ENCODE results near the gene SIRT3. TPM values are rescaled to one million over a fixed set of nuclear protein-coding genes. Genes with fewer than 3 reads are reported as not detected.

SIRT3 gene
- total and polyA plus RNA-seq, 2 of the 13 experiments (the other 11 are each of a cell fraction or from before 2014, with no cell fraction given) = 15.1 to 18.2 TPM

DNA sequence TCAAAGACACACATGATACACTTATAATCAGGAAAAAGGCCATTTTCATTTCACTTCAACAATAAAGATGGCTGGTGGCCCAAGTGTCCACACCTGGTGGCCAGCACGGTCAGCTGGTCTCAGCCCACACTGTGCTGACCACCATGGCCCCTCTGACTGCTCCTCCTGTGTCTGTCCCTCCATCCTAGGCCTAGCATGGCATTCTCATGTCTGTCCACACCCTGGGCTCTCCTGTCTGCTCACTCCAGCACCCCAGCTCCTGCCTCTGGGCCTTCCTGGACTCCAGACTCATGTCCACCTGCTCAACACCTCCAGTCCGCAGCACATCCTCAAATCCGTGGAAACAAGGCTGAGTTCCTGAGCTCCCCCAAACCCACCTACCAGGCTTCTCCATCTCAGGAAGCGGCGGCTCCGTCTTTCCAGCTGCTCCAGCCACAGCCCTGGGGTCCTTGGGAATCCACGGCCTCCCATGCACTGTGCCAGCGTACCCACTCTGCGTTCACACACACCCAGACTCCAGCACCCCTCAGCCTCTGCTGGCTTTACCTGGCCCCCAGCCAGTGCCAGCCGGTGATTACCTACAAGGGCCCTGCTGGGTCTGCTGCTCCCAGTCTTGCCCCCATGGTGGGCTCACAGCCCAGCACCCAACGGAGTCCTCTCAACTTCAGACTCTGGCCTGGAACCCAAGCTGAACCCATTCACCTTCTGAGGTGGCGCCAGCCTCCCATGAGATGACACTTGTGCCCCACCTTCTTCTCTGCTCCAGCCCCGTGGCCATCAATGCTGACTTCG is 13.9 kb downstream of the SIRT3 start:
- peaks cover 3 to 12% of the 10 kb centered on the region in 2 experiments; a peak in 3 of 5 replicates for H3K36me3 ChIP-seq (replicated peaks in 1 of 2; ENCODE audit: control insufficient read depth in 1 of 2, insufficient read depth in 2 of 2, low read length in 2 of 2)
- H2AFZ ChIP-seq (ENCODE audit: low read length) = no peak overlapping the region
- no peaks in the 10 kb centered on the region for H3K79me2 ChIP-seq (ENCODE audit: insufficient read depth, low read length)
- CTCF ChIA-PET (ENCODE audit: low intra/inter-chr PET ratio, low total read pairs) = no interaction called here
- FAIRE-seq (no peak), ATAC-seq (no peak), DNase-seq (ENCODE audit: low spot score) (no peak)
- H3K9me3 ChIP-seq (ENCODE audit: low read length) = no peaks in the 10 kb centered on the region
- no peaks in the 10 kb centered on the region; a peak in 1 of 5 replicates for H3K27me3 ChIP-seq (ENCODE audit: control insufficient read depth in 1 of 2, insufficient read depth in 2 of 2, low read length in 2 of 2)
- H3K4me1 ChIP-seq (ENCODE audit: insufficient read depth, low read length) = peaks cover 4% of the 10 kb centered on the region
- intact Hi-C loops (cut with micrococcal nuclease; ENCODE audit: unreplicated experiment) = no loop called here
- 99% methylated on average over 13 of the region's 14 CpGs for WGBS (ENCODE audit: low lambda C conversion rate)
- POLR2A ChIA-PET = no interaction called here
- no peak overlapping the region for H3K4me2 ChIP-seq (ENCODE audit: low read depth, low read length)
- no peak overlapping the region for H3K9ac ChIP-seq (ENCODE audit: insufficient read depth, low read depth, low read length)
- H4K20me1 ChIP-seq (ENCODE audit: insufficient read depth, low read length) = no peaks in the 10 kb centered on the region
- H3K4me3 ChIP-seq (replicated peaks in 1 of 3; ENCODE audit: insufficient read depth in 1 of 3, low read depth in 2 of 3, low read length in 3 of 3) = no peak overlapping the region
- in situ Hi-C loops (cut with HindIII; ENCODE audit: extremely low pct_ligation_motif_present, low pct_unique_long_range_greater_than_20kb) = no loop called here
- no TSS peak for BruUV-seq (replicated peaks)
- no peak overlapping the region for H3K27ac ChIP-seq (ENCODE audit: extremely low read length, insufficient read depth, low read length)
- TF ChIP-seq, protein P1, sequence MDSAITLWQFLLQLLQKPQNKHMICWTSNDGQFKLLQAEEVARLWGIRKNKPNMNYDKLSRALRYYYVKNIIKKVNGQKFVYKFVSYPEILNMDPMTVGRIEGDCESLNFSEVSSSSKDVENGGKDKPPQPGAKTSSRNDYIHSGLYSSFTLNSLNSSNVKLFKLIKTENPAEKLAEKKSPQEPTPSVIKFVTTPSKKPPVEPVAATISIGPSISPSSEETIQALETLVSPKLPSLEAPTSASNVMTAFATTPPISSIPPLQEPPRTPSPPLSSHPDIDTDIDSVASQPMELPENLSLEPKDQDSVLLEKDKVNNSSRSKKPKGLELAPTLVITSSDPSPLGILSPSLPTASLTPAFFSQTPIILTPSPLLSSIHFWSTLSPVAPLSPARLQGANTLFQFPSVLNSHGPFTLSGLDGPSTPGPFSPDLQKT (CRISPR knock-in tag; IDR thresholded peaks at IDR 0.05; ENCODE audit: borderline replicate concordance) = no peak
- TF ChIP-seq, protein P2, sequence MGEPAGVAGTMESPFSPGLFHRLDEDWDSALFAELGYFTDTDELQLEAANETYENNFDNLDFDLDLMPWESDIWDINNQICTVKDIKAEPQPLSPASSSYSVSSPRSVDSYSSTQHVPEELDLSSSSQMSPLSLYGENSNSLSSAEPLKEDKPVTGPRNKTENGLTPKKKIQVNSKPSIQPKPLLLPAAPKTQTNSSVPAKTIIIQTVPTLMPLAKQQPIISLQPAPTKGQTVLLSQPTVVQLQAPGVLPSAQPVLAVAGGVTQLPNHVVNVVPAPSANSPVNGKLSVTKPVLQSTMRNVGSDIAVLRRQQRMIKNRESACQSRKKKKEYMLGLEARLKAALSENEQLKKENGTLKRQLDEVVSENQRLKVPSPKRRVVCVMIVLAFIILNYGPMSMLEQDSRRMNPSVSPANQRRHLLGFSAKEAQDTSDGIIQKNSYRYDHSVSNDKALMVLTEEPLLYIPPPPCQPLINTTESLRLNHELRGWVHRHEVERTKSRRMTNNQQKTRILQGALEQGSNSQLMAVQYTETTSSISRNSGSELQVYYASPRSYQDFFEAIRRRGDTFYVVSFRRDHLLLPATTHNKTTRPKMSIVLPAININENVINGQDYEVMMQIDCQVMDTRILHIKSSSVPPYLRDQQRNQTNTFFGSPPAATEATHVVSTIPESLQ (CRISPR knock-in tag; conservative IDR thresholded peaks at IDR 0.05) = no peak
- TF ChIP-seq GZF1 (CRISPR knock-in tag; IDR thresholded peaks at IDR 0.05) (no peak), TOPORS (CRISPR knock-in tag; IDR thresholded peaks at IDR 0.05) (no peak), ZNF891 (CRISPR knock-in tag; IDR thresholded peaks at IDR 0.05) (no peak), ZNF674 (CRISPR knock-in tag; IDR thresholded peaks at IDR 0.05; ENCODE audit: low read depth) (no peak), MYC (CRISPR knock-in tag; IDR thresholded peaks at IDR 0.05; ENCODE audit: borderline replicate concordance) (no peak), HNF4A (CRISPR knock-in tag; IDR thresholded peaks at IDR 0.05) (no peak), KMT2B (CRISPR knock-in tag; IDR thresholded peaks at IDR 0.05) (no peak)
- TF ChIP-seq, protein P3, sequence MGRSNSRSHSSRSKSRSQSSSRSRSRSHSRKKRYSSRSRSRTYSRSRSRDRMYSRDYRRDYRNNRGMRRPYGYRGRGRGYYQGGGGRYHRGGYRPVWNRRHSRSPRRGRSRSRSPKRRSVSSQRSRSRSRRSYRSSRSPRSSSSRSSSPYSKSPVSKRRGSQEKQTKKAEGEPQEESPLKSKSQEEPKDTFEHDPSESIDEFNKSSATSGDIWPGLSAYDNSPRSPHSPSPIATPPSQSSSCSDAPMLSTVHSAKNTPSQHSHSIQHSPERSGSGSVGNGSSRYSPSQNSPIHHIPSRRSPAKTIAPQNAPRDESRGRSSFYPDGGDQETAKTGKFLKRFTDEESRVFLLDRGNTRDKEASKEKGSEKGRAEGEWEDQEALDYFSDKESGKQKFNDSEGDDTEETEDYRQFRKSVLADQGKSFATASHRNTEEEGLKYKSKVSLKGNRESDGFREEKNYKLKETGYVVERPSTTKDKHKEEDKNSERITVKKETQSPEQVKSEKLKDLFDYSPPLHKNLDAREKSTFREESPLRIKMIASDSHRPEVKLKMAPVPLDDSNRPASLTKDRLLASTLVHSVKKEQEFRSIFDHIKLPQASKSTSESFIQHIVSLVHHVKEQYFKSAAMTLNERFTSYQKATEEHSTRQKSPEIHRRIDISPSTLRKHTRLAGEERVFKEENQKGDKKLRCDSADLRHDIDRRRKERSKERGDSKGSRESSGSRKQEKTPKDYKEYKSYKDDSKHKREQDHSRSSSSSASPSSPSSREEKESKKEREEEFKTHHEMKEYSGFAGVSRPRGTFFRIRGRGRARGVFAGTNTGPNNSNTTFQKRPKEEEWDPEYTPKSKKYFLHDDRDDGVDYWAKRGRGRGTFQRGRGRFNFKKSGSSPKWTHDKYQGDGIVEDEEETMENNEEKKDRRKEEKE (IDR thresholded peaks at IDR 0.05) = no peak
- TF ChIP-seq, protein P4, sequence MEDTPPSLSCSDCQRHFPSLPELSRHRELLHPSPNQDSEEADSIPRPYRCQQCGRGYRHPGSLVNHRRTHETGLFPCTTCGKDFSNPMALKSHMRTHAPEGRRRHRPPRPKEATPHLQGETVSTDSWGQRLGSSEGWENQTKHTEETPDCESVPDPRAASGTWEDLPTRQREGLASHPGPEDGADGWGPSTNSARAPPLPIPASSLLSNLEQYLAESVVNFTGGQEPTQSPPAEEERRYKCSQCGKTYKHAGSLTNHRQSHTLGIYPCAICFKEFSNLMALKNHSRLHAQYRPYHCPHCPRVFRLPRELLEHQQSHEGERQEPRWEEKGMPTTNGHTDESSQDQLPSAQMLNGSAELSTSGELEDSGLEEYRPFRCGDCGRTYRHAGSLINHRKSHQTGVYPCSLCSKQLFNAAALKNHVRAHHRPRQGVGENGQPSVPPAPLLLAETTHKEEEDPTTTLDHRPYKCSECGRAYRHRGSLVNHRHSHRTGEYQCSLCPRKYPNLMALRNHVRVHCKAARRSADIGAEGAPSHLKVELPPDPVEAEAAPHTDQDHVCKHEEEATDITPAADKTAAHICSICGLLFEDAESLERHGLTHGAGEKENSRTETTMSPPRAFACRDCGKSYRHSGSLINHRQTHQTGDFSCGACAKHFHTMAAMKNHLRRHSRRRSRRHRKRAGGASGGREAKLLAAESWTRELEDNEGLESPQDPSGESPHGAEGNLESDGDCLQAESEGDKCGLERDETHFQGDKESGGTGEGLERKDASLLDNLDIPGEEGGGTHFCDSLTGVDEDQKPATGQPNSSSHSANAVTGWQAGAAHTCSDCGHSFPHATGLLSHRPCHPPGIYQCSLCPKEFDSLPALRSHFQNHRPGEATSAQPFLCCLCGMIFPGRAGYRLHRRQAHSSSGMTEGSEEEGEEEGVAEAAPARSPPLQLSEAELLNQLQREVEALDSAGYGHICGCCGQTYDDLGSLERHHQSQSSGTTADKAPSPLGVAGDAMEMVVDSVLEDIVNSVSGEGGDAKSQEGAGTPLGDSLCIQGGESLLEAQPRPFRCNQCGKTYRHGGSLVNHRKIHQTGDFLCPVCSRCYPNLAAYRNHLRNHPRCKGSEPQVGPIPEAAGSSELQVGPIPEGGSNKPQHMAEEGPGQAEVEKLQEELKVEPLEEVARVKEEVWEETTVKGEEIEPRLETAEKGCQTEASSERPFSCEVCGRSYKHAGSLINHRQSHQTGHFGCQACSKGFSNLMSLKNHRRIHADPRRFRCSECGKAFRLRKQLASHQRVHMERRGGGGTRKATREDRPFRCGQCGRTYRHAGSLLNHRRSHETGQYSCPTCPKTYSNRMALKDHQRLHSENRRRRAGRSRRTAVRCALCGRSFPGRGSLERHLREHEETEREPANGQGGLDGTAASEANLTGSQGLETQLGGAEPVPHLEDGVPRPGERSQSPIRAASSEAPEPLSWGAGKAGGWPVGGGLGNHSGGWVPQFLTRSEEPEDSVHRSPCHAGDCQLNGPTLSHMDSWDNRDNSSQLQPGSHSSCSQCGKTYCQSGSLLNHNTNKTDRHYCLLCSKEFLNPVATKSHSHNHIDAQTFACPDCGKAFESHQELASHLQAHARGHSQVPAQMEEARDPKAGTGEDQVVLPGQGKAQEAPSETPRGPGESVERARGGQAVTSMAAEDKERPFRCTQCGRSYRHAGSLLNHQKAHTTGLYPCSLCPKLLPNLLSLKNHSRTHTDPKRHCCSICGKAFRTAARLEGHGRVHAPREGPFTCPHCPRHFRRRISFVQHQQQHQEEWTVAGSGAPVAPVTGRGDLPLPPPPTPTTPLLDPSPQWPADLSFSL (CRISPR knock-in tag; IDR thresholded peaks at IDR 0.05) = no peak
